Activated CD4-positive, alpha-beta T cell treated with anti-CD3 and anti-CD28 coated beads, Interleukin-2, amount 10 ng/mL, durations not matched to agents 7 days and 5 days (primary cell): ENCODE measurements around the gene SSX2. TPM values are rescaled to one million over a fixed set of nuclear protein-coding genes. Genes with fewer than 3 reads are reported as not detected.
"Not testable (repeated sequence)": the region's sequence is repeated elsewhere in the genome, so short reads cannot be mapped to it uniquely, and the experiment has no call there.

Experiments
- CTCF ChIA-PET: fragments of 350-600 bp; sonication (Branson Sonifier 250); formaldehyde crosslinking; loops from one replicate; lab custom pipeline; 2021; ENCODE audit warnings: antibody characterized with exemption; lab: Charles Lee
- POLR2A ChIA-PET: fragments of 350-600 bp; sonication (Branson Sonifier 250); formaldehyde crosslinking; loops from one replicate; lab custom pipeline; 2021; ENCODE audit warnings: antibody characterized with exemption; lab: Charles Lee
- DNase-seq: peaks from one replicate; pipeline ENCODE4 v3.0.0-alpha.2; 2020
- H3K27ac Mint-ChIP-seq: one replicate; pipeline ENCODE4 v1.8.0; 2021; ENCODE audit warnings: mild to moderate bottlenecking, moderate library complexity, mixed read lengths
- H3K27me3 Mint-ChIP-seq: one replicate; pipeline ENCODE4 v1.8.0; 2021; ENCODE audit warnings: mixed read lengths
- H3K36me3 Mint-ChIP-seq: one replicate; pipeline ENCODE4 v1.8.0; 2021; ENCODE audit warnings: low read depth, mixed read lengths
- H3K4me1 Mint-ChIP-seq: one replicate; pipeline ENCODE4 v1.8.0; 2021; ENCODE audit warnings: mixed read lengths
- H3K4me3 Mint-ChIP-seq: one replicate; pipeline ENCODE4 v1.8.0; 2021; ENCODE audit warnings: mild to moderate bottlenecking, moderate library complexity, mixed read lengths
- H3K9me3 Mint-ChIP-seq: one replicate; pipeline ENCODE4 v1.8.0; 2021; ENCODE audit warnings: mixed read lengths
- total RNA-seq, 2 experiments: library from RNA; stranded (reverse); gene quantifications; one replicate each; pipeline ENCODE4 v1.2.3, GENCODE V29; 2021

SSX2 gene
- total RNA-seq, result not detected

GRCh38 chrX:52707078-52707477 is at the start of gene SSX2:
Gene SSX2, minus strand, starts transcription at chrX:52707178. Its CDS starts 1,429 bp downstream, at chrX:52705749.
- POLR2A ChIA-PET, H3K9me3 Mint-ChIP-seq, H3K27ac Mint-ChIP-seq, H3K36me3 Mint-ChIP-seq, H3K27me3 Mint-ChIP-seq, H3K4me1 Mint-ChIP-seq, H3K4me3 Mint-ChIP-seq, DNase-seq, CTCF ChIA-PET: not testable (repeated sequence)

GRCh38 chrX:52750952-52751351 is 44.0 kb upstream of the SSX2 start, which contains the start of gene SSX2B:
Gene SSX2B, plus strand, starts transcription at chrX:52751252. Its CDS starts 1,429 bp downstream, at chrX:52752681.
- H3K4me1 Mint-ChIP-seq, CTCF ChIA-PET, H3K36me3 Mint-ChIP-seq, DNase-seq, H3K9me3 Mint-ChIP-seq, H3K27me3 Mint-ChIP-seq, POLR2A ChIA-PET, H3K27ac Mint-ChIP-seq, H3K4me3 Mint-ChIP-seq: not testable (repeated sequence)

GRCh38 chrX:52692034-52692433 is 14.9 kb downstream of the SSX2 start:
- DNase-seq, H3K4me1 Mint-ChIP-seq, H3K36me3 Mint-ChIP-seq, H3K27me3 Mint-ChIP-seq, CTCF ChIA-PET, POLR2A ChIA-PET, H3K9me3 Mint-ChIP-seq, H3K4me3 Mint-ChIP-seq, H3K27ac Mint-ChIP-seq: not testable (repeated sequence)

GRCh38 chrX:52662218-52662617 is 44.8 kb downstream of the SSX2 start:
- H3K36me3 Mint-ChIP-seq, POLR2A ChIA-PET, H3K4me3 Mint-ChIP-seq, H3K4me1 Mint-ChIP-seq, H3K27ac Mint-ChIP-seq, DNase-seq, H3K27me3 Mint-ChIP-seq, CTCF ChIA-PET, H3K9me3 Mint-ChIP-seq: not testable (repeated sequence)

GRCh38 chrX:52655475-52655874 is 51.5 kb downstream of the SSX2 start:
- H3K4me3 Mint-ChIP-seq, H3K9me3 Mint-ChIP-seq, H3K27me3 Mint-ChIP-seq, H3K4me1 Mint-ChIP-seq, H3K36me3 Mint-ChIP-seq, DNase-seq, H3K27ac Mint-ChIP-seq, CTCF ChIA-PET, POLR2A ChIA-PET: not testable (repeated sequence)

GRCh38 chrX:52654800-52655199 is 52.2 kb downstream of the SSX2 start, which contains the start of gene SSX7:
Gene SSX7, minus strand, starts transcription at chrX:52654900. Its CDS starts 1,428 bp downstream, at chrX:52653472.
- H3K9me3 Mint-ChIP-seq, H3K36me3 Mint-ChIP-seq, H3K27me3 Mint-ChIP-seq, H3K4me1 Mint-ChIP-seq, H3K27ac Mint-ChIP-seq, CTCF ChIA-PET, DNase-seq, POLR2A ChIA-PET, H3K4me3 Mint-ChIP-seq: not testable (repeated sequence)

- POLR2A ChIA-PET, CTCF ChIA-PET, H3K27me3 Mint-ChIP-seq, H3K4me3 Mint-ChIP-seq, H3K36me3 Mint-ChIP-seq, H3K9me3 Mint-ChIP-seq, H3K4me1 Mint-ChIP-seq, DNase-seq, H3K27ac Mint-ChIP-seq: not testable (repeated sequence)
Observed at GRCh38 chrX:52650676-52651075, 56.3 kb downstream of the SSX2 start.

- DNase-seq, POLR2A ChIA-PET, H3K4me1 Mint-ChIP-seq, H3K27me3 Mint-ChIP-seq, H3K9me3 Mint-ChIP-seq, H3K27ac Mint-ChIP-seq, H3K36me3 Mint-ChIP-seq, CTCF ChIA-PET, H3K4me3 Mint-ChIP-seq: not testable (repeated sequence)
Observed at GRCh38 chrX:52648956-52649355, 58.0 kb downstream of the SSX2 start.

Other genes with a start within 250 kb of the SSX2 start
- not detected for gene XAGE1A, start 211.4 kb downstream of the SSX2 start, total RNA-seq
- not detected for gene XAGE1B, start 190.1 kb downstream of the SSX2 start, total RNA-seq
- not detected for gene SSX7, start 52.3 kb downstream of the SSX2 start, total RNA-seq
- not detected for gene SSX2B, start 44.1 kb upstream of the SSX2 start, total RNA-seq
- gene SPANXN5, start 90.2 kb upstream of the SSX2 start, total RNA-seq, result not detected
- not detected for gene XAGE5, start 104.1 kb upstream of the SSX2 start, total RNA-seq
- not detected for gene XAGE3, start 160.9 kb upstream of the SSX2 start, total RNA-seq
- gene FAM156B, start 190.2 kb upstream of the SSX2 start, total RNA-seq, result 10 to 100 TPM; 12.9 to 15.7 TPM